GM21529 (cell line): Measurements from ENCODE around the gene FLAD1.
A peak's percentile ranks its signal among the peaks of the same experiment; 100 is the strongest.
"Not testable (repeated sequence)": the region's sequence is repeated elsewhere in the genome, so short reads cannot be mapped to it uniquely, and the experiment has no call there.

Source experiments
- ATAC-seq: cut with Tn5 transposase; IDR thresholded peaks from one replicate; pipeline ENCODE4 v1.9.1; 2021; ENCODE audit not compliant: unreplicated experiment

The FLAD1 gene

GRCh38 chr1:154988058-154988954 is 5.2 kb downstream of the FLAD1 start:
- no peak for ATAC-seq

DNA sequence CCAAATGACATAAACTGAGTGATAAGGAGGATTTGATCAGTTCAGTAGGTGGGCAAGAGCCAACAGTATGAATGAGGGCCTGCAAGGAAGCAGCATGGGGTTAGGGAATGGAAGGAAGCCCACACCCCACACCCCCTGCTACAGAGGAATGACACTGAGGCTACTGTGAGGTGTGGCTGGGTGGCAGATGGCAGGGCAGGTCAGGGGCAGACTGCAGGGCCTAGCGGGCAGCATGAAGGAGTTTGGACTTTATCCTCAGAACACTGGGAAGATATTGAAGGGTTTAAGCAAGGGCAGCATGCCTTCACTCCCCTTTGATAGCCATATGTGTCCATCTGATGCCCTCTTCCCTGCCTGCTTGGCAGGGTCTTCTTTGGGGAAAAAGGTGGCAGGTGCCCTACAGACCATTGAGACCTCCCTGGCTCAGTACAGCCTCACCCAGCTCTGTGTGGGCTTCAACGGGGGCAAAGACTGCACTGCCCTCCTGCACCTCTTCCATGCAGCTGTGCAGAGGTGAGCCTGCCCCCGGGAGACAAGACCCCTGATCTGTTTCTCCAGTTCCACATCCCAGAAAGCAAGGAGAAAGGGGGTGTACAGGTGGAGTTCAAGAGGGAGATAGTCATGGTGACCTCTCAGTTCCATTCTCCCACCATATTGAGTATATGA is 6.2 kb downstream of the FLAD1 start:
- ATAC-seq = no peak

- ATAC-seq = no peak
Measured at GRCh38 chr1:154990276-154990675, 7.1 kb downstream of the FLAD1 start.

DNA sequence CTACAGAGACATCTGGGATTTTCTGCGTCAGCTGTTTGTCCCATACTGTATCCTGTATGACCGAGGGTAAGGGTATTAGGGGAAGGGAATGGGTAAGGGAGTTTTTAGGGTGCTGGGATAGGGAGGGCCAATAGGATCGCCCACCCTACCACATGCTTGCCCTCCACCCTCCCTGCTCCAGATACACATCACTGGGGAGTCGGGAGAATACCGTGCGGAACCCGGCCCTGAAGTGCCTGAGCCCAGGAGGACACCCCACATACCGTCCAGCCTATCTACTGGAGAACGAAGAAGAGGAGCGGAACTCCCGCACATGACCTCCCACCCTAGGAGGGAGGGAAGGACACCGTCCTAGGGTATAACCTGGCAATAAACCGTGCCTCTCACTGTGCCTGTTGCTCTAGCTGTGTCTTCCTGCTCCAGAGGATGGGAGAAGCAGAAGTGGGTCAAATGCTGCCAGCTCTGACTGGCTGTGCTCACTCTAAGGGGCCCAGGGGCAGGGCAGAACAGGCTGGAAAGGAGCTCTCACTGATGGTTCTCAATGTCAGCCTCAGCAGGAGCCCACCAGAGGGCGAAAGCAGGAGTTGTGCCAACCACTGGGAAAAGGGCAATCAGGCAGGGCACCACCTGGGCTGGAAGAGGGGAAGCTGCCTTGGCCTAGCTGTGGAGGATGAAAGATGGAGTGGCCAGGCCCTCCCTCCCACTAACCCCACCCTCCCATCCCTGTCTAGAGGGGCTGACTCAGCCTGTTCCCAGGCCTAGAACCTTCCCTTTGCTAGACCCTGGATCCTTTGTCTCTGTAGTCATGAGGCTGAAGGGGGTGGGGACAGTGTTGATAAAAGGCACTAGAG is 9.8 kb downstream of the FLAD1 start:
- ATAC-seq = no peak

- ATAC-seq = no peak
Measured at GRCh38 chr1:154993572-154994268, 10.6 kb downstream of the FLAD1 start, which contains the start of gene LENEP. TSS of gene LENEP (plus strand) at chr1:154993586. CDS start at chr1:154993608, 22 bp downstream.

DNA sequence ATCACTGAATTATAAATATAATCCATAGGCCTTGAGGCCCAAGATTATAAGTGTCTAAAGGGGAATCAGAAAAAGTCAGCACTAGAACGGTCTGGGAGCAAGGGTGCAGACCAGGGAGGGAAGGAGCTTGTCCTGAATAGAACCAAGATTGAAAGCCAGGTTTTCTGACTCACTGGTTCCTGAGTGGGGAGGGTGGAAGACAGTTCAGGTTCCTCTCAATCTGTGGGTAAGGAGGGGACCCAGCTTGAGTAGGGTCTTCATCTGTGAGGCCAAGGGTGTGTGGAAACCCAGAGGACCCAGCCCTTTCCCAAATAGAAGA is 11.1 kb downstream of the FLAD1 start:
- no peak for ATAC-seq

GRCh38 chr1:154994591-154994990 is 11.4 kb downstream of the FLAD1 start:
- ATAC-seq = no peak

GRCh38 chr1:154995301-154995983 is 12.3 kb downstream of the FLAD1 start:
- ATAC-seq = not testable (repeated sequence)

- ATAC-seq = no peak
Measured at GRCh38 chr1:154996966-154997701, 14.0 kb downstream of the FLAD1 start.

DNA sequence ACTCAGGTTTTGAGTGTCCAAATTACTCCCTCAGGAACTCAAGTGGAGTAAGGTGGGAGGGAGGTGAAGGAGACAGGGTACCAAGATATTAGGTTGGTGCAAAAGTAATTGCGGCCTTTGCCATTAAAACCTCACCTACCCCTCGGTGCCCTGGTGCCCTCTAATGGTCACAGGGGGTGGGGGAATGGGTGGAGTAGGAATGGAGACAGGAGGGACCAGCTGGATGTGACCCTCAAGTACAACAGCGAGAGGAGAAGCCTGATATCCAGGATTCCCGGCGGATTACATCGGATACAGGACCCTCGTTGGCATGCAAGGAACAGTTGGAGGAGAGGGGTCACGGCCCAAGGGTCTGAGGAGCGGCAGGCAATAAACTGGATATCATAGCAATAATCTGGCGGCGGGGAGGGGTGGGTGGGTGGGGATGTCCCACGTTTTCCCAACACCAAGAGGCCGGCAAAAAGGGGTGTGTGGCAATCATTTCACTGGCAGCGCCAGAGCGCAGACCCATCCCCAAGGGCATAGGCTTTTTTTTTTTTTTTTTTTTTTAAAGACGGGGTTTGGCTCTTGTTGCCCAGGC is 15.1 kb downstream of the FLAD1 start:
- ATAC-seq = no peak

GRCh38 chr1:154998818-154999570 is 15.8 kb downstream of the FLAD1 start:
- no peak for ATAC-seq

- no peak for ATAC-seq
Measured at GRCh38 chr1:154999571-155000410, 16.6 kb downstream of the FLAD1 start.

- no peak for ATAC-seq
Measured at GRCh38 chr1:155000411-155000725, 17.2 kb downstream of the FLAD1 start.

- ATAC-seq = peak; percentile 36
Measured at GRCh38 chr1:155000726-155001424, 17.7 kb downstream of the FLAD1 start.

GRCh38 chr1:155001425-155001674 is 18.2 kb downstream of the FLAD1 start:
- no peak for ATAC-seq

GRCh38 chr1:155001675-155002463 is 18.7 kb downstream of the FLAD1 start:
- peak; percentile 48 for ATAC-seq
